GM23338 (cell line): ENCODE data around the gene ANKRD40CL. TPM values are rescaled to one million over a fixed set of nuclear protein-coding genes. Genes with fewer than 3 reads are reported as not detected.

Source experiments
- ATAC-seq: fragments of 200-7000 bp; cut with Tn5 transposase; 3 replicates; pipeline ENCODE4 v1.9.1; 2020
- DNase-seq: peaks from one replicate; pipeline ENCODE4 v3.0.0-alpha.2; 2015; ENCODE audit warnings: low spot score
- H2AFZ ChIP-seq: fragments of 200-600 bp; sonication (generic); 2 replicates; pipeline ENCODE4 v1.8.0; 2016; ENCODE audit warnings: antibody characterized with exemption, mild to moderate bottlenecking, moderate library complexity
- H3F3A ChIP-seq: fragments of 200-600 bp; sonication (generic); replicated peaks from 2 replicates; pipeline ENCODE4 v1.8.0; 2017; ENCODE audit warnings: antibody characterized with exemption, mixed run types, low read depth
- H3K27ac ChIP-seq: fragments of 200-600 bp; sonication (generic); 2 replicates; pipeline ENCODE4 v1.6.1; 2016; ENCODE audit warnings: low read depth
- H3K27me3 ChIP-seq: fragments of 200-600 bp; sonication (generic); 2 replicates; pipeline ENCODE4 v1.8.0; 2016; ENCODE audit warnings: mild to moderate bottlenecking, mixed run types, moderate library complexity; ENCODE audit not compliant: insufficient read depth
- H3K36me3 ChIP-seq: fragments of 200-600 bp; sonication (generic); 2 replicates; pipeline ENCODE4 v1.8.0; 2016; ENCODE audit warnings: mild to moderate bottlenecking; ENCODE audit not compliant: insufficient read depth
- H3K4me1 ChIP-seq: fragments of 200-600 bp; sonication (generic); 2 replicates; pipeline ENCODE4 v1.8.0; 2016; ENCODE audit warnings: mild to moderate bottlenecking, moderate library complexity; ENCODE audit not compliant: insufficient read depth
- H3K4me2 ChIP-seq: fragments of 200-600 bp; sonication (generic); 2 replicates; pipeline ENCODE4 v1.7.1; 2017; ENCODE audit warnings: mixed run types
- H3K4me3 ChIP-seq: fragments of 200-600 bp; sonication (generic); 2 replicates; pipeline ENCODE4 v1.6.1; 2016; ENCODE audit warnings: mixed run types
- H3K79me2 ChIP-seq: fragments of 200-600 bp; sonication (generic); replicated peaks from 2 replicates; pipeline ENCODE4 v1.8.0; 2017; ENCODE audit warnings: mild to moderate bottlenecking; ENCODE audit not compliant: insufficient read depth
- H3K9me2 ChIP-seq: fragments of 200-600 bp; sonication (generic); 2 replicates; pipeline ENCODE4 v1.8.0; 2017; ENCODE audit not compliant: insufficient read depth
- H4K20me1 ChIP-seq: fragments of 200-600 bp; sonication (generic); replicated peaks from 2 replicates; pipeline ENCODE4 v1.8.0; 2017; ENCODE audit warnings: mild to moderate bottlenecking; ENCODE audit not compliant: insufficient read depth
- H3K27ac Mint-ChIP-seq: 2 replicates; pipeline ENCODE4 v1.8.0; 2020; ENCODE audit warnings: inconsistent platforms, mild to moderate bottlenecking, moderate library complexity, mixed read lengths
- H3K27me3 Mint-ChIP-seq: 3 replicates; pipeline ENCODE4 v1.8.0; 2022; ENCODE audit warnings: low read depth, mild to moderate bottlenecking, moderate library complexity, mixed read lengths, inconsistent platforms; ENCODE audit not compliant: insufficient read depth, poor library complexity
- H3K36me3 Mint-ChIP-seq: 3 replicates; pipeline ENCODE4 v1.8.0; 2021; ENCODE audit warnings: low read depth, mild to moderate bottlenecking, inconsistent platforms, moderate library complexity, mixed read lengths
- H3K4me1 Mint-ChIP-seq: 3 replicates; pipeline ENCODE4 v1.8.0; 2020; ENCODE audit warnings: mild to moderate bottlenecking, inconsistent platforms, mixed read lengths
- H3K4me3 Mint-ChIP-seq: 3 replicates; pipeline ENCODE4 v1.8.0; 2021; ENCODE audit warnings: moderate library complexity, mild to moderate bottlenecking, inconsistent platforms, mixed read lengths
- H3K9me3 Mint-ChIP-seq: 3 replicates; pipeline ENCODE4 v1.8.0; 2020; ENCODE audit warnings: moderate library complexity, mild to moderate bottlenecking, inconsistent platforms, mixed read lengths
- CREB1 ChIP-seq: fragments of 250-450 bp; sonication (Bioruptor Pico); IDR thresholded peaks from 2 replicates; pipeline ENCODE4 v1.5.0; 2020; ENCODE audit warnings: low read depth, mild to moderate bottlenecking, moderate library complexity
- ETS1 ChIP-seq: IDR thresholded peaks from 2 replicates; pipeline ENCODE4 v1.6.1; 2016; ENCODE audit warnings: antibody characterized with exemption
- EZH2 ChIP-seq: fragments of 200-600 bp; sonication (generic); IDR thresholded peaks from one replicate; pipeline ENCODE4 v1.8.0; 2017; ENCODE audit warnings: antibody characterized with exemption, mild to moderate bottlenecking, low read depth; ENCODE audit not compliant: unreplicated experiment
- EZH2phosphoT487 ChIP-seq: fragments of 200-600 bp; sonication (generic); IDR thresholded peaks from one replicate; pipeline ENCODE4 v1.8.1; 2018; ENCODE audit warnings: antibody characterized with exemption; ENCODE audit not compliant: unreplicated experiment
- JUNB ChIP-seq: IDR thresholded peaks from one replicate; pipeline ENCODE4 v1.6.1; 2016; ENCODE audit warnings: antibody characterized with exemption; ENCODE audit not compliant: unreplicated experiment
- NANOG ChIP-seq: IDR thresholded peaks from 2 replicates; pipeline ENCODE4 v1.6.1; 2016; ENCODE audit warnings: antibody characterized with exemption, borderline replicate concordance
- POLR2AphosphoS5 ChIP-seq: IDR thresholded peaks from 2 replicates; pipeline ENCODE4 v1.6.1; 2016; ENCODE audit warnings: antibody characterized with exemption, low read depth
- STAT1 ChIP-seq: IDR thresholded peaks from one replicate; pipeline ENCODE4 v1.6.1; 2016; ENCODE audit warnings: antibody characterized with exemption; ENCODE audit not compliant: unreplicated experiment
- ZNF114 ChIP-seq: fragments of 250-450 bp; sonication (Bioruptor Pico); IDR thresholded peaks from 2 replicates; pipeline ENCODE4 v1.5.0; 2020; ENCODE audit warnings: mild to moderate bottlenecking, moderate library complexity
- ZNF331 ChIP-seq: fragments of 250-450 bp; sonication (Bioruptor Pico); IDR thresholded peaks from 2 replicates; pipeline ENCODE4 v1.5.0; 2020; ENCODE audit warnings: low read depth, mild to moderate bottlenecking, moderate library complexity
- ZNF462 ChIP-seq: fragments of 250-450 bp; sonication (Bioruptor Pico); IDR thresholded peaks from 2 replicates; pipeline ENCODE4 v1.5.0; 2020; ENCODE audit warnings: mild to moderate bottlenecking, moderate library complexity
- polyA plus RNA-seq: library from polyadenylated mRNA; unstranded; fragments of >200 nt; fragmentation: Nextera tagmentation; extraction: Ambion mirVana; gene quantifications from 2 replicates; pipeline ENCODE4 v1.2.1, GENCODE V29; 2016
- total RNA-seq: library from RNA; depleted of rRNA; stranded (reverse); fragments of >200 nt; shearing (Covaris generic); gene quantifications from 2 replicates; pipeline ENCODE4 v1.2.3, GENCODE V29; 2014
- TF ChIP-seq, protein P1 (sequence below), 2 experiments: fragments of 200-600 bp in 1 of 2; sonication (generic) in 1 of 2; conservative IDR thresholded peaks; 2 replicates each; pipeline versions ENCODE4 v1.5.1 to v1.6.1; 2016 to 2017; ENCODE audit warnings: antibody characterized with exemption in 2 of 2, low read depth in 2 of 2, mild to moderate bottlenecking in 2 of 2, moderate library complexity in 1 of 2
- TF ChIP-seq, protein P2 (sequence below): IDR thresholded peaks from one replicate; pipeline ENCODE4 v1.6.1; 2018; ENCODE audit warnings: antibody characterized with exemption; ENCODE audit not compliant: unreplicated experiment

Gene ANKRD40CL
- total and polyA plus RNA-seq, 2 experiments from 2014 or later, result not detected

DNA sequence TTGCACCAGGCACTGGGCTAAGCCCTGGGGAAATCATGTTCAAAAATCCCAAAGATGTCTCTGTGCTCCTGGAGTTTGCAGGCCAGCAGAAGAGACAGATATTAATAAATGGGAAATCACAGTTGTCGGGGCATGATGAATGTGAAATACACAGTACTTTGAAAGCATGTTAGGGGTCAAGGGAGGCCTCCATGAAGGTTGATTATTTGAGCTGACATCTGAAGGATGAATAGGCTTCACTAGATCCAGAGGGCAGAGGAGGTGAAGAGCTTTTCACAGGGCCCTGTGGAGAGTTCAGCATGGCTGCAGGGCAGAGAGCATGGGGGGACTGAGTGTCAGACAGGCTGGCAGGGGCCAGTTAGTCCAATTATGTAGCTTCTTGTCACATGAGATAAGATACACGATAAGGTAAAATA is 2.6 kb downstream of the ANKRD40CL start:
- Histone ChIP-seq H4K20me1 (no peaks in the 10 kb centered on the region), H3F3A (no peaks in the 10 kb centered on the region), H3K79me2 (no peaks in the 10 kb centered on the region), H3K4me3 (no peak overlapping the region), H3K27me3 (no peaks in the 10 kb centered on the region), H3K4me2 (no peak overlapping the region), H3K27ac (no peak overlapping the region), H3K9me2 (no peaks in the 10 kb centered on the region), H3K4me1 (peaks cover 11% of the 10 kb centered on the region; the same call in 1 of the 2 replicates), H2AFZ (no peak overlapping the region), H3K36me3 (no peaks in the 10 kb centered on the region)
- TF ChIP-seq EZH2 (no peak), POLR2AphosphoS5 (no peak), EZH2phosphoT487 (no peak), JUNB (no peak), ZNF114 (CRISPR knock-in tag) (no peak), STAT1 (no peak), ETS1 (no peak), ZNF331 (CRISPR knock-in tag) (no peak), ZNF462 (CRISPR knock-in tag) (no peak), CREB1 (CRISPR knock-in tag) (no peak), NANOG (no peak)
- TF ChIP-seq, protein P1, sequence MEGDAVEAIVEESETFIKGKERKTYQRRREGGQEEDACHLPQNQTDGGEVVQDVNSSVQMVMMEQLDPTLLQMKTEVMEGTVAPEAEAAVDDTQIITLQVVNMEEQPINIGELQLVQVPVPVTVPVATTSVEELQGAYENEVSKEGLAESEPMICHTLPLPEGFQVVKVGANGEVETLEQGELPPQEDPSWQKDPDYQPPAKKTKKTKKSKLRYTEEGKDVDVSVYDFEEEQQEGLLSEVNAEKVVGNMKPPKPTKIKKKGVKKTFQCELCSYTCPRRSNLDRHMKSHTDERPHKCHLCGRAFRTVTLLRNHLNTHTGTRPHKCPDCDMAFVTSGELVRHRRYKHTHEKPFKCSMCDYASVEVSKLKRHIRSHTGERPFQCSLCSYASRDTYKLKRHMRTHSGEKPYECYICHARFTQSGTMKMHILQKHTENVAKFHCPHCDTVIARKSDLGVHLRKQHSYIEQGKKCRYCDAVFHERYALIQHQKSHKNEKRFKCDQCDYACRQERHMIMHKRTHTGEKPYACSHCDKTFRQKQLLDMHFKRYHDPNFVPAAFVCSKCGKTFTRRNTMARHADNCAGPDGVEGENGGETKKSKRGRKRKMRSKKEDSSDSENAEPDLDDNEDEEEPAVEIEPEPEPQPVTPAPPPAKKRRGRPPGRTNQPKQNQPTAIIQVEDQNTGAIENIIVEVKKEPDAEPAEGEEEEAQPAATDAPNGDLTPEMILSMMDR (conservative IDR thresholded peaks at IDR 0.05; ENCODE audit: low read depth in 2 of 2), result no peak
- TF ChIP-seq, protein P2, sequence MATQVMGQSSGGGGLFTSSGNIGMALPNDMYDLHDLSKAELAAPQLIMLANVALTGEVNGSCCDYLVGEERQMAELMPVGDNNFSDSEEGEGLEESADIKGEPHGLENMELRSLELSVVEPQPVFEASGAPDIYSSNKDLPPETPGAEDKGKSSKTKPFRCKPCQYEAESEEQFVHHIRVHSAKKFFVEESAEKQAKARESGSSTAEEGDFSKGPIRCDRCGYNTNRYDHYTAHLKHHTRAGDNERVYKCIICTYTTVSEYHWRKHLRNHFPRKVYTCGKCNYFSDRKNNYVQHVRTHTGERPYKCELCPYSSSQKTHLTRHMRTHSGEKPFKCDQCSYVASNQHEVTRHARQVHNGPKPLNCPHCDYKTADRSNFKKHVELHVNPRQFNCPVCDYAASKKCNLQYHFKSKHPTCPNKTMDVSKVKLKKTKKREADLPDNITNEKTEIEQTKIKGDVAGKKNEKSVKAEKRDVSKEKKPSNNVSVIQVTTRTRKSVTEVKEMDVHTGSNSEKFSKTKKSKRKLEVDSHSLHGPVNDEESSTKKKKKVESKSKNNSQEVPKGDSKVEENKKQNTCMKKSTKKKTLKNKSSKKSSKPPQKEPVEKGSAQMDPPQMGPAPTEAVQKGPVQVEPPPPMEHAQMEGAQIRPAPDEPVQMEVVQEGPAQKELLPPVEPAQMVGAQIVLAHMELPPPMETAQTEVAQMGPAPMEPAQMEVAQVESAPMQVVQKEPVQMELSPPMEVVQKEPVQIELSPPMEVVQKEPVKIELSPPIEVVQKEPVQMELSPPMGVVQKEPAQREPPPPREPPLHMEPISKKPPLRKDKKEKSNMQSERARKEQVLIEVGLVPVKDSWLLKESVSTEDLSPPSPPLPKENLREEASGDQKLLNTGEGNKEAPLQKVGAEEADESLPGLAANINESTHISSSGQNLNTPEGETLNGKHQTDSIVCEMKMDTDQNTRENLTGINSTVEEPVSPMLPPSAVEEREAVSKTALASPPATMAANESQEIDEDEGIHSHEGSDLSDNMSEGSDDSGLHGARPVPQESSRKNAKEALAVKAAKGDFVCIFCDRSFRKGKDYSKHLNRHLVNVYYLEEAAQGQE, result no peak
- Mint-ChIP-seq H3K27ac (no peak overlapping the region), H3K27me3 (peaks cover 13% of the 10 kb centered on the region), H3K4me1 (peaks cover 18% of the 10 kb centered on the region), H3K9me3 (no peaks in the 10 kb centered on the region), H3K4me3 (no peak overlapping the region), H3K36me3 (no peaks in the 10 kb centered on the region)
- DNase-seq (no peak), ATAC-seq (no peak)
